Pons (tissue), 1 donor: ENCODE results near the gene PRR33.

Experiments
- DNase-seq: peaks from one replicate; pipeline ENCODE4 v3.0.0-alpha.2; 2016; ENCODE audit warnings: low spot score

PRR33 gene

DNA sequence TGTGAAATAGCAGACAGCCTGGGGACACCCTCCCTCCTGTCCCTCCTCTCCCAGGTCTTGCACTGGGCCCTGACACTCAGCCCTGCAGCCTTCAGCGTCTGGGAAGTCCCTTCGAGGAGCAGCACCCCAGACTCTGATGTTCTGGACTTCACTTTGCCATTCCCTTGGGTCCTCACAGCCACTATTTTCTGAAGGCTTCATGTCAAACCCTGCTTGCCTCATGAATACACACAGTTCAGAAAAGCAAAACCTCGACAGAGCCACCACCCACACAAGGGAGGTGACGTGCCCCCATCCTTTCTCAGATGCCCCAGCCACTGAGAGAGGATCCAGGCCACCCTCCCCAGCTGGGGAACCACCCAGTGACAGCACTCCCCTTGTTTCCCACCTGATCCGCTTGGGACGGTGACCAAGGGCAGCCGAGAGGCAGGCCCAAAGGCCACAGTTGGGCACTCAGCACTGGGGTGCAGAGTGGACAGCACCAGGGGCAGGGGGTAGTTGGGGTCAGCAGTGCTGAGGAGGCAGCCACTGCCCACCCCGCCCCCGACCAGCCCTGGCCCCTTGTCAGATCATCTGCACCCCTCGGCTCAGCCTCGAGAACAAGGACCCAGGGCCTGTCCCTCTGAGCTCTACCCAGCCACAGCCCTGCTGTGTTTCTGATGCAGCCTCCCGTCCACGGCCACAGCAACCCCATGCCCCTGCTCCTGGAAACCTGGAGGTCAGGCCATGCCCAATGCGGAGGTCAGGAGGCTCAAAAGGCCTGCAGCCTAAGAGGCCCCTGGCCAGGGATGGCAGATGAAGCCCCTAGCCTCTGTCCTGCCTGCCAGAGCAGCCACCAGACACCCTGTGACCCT, 24.7 kb upstream of the PRR33 start:
- DNase-seq: no peak

DNA sequence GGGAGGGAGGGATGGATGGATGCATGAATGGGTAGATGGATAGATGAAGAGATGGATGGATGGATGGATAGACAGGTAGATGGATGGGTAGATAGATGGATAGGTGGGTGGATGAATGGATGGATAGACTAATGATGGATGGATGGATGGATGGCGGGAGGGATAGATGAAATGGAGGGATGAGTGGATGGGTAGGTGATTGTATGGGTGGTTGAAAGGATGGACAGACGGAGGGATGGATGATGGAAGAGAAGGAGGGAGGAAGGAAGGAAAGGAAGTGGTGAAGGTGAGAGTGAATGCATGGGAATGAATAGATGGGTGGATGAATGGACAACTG, 24.1 kb upstream of the PRR33 start:
- DNase-seq: no peak

DNA sequence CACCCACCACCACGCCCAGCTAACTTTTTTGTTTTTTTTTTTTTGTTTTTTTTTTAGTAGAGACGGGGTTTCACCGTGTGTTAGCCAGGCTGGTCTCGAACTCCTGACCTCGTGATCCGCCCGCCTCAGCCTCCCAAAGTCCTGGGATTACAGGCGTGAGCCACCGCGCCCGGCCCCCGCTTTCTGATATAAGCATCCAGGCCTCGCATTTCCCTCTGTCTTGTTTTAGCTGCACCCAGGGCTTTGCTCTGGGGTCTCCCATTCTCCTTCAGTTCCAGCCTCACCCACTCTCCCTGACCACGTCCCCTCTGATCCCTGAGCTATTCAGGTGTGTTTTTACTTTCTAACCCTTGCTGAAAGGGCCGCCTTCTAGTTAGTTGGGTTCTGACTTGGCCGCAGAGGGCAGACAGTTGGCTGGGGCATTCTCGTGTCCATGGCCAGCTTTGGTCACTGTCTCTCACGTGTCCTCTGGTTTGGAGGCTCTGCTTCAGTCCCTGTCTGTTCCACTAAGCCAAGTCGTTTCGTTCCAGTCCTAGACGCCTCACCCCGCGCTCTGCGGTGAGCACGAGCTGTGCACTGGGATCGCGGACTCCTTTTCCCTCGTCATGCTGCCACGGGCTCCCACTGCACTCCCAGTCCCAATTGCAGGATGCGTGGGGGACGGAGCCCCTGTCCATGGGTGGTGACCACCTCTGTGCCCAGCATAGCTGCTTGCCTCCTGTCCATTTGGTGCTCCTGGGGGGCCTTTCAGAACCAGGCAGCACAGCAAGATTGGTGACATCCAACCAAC, 21.8 kb upstream of the PRR33 start:
- no peak for DNase-seq

DNA sequence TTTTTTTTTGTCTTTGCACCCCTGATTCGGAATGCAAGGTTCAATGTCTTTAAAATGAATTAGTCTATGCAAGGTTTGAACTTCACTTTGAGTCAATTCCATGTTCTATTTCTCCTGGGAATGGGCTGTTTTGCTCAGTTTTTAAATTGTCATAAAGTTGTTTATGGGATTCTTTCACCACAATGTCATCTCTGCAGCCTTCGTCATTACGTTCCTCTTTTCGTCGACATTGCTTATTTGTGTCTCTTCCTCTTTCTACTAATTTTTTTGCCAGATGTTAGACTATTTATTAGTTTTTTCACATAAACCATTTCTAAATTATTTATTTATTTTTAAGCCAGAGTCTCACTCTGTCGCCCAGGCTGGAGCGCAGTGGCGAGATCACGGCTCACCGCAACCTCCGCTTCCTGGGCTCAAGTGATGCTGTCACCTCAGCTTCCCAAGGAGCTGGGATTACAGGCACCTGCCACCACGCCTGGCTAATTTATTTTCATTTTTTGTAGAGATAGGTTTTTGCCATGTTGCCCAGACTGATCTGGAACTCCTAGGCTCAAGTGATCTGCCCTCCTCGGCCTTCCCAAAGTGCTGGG, 20.7 kb upstream of the PRR33 start:
- DNase-seq: peak; percentile 3

DNA sequence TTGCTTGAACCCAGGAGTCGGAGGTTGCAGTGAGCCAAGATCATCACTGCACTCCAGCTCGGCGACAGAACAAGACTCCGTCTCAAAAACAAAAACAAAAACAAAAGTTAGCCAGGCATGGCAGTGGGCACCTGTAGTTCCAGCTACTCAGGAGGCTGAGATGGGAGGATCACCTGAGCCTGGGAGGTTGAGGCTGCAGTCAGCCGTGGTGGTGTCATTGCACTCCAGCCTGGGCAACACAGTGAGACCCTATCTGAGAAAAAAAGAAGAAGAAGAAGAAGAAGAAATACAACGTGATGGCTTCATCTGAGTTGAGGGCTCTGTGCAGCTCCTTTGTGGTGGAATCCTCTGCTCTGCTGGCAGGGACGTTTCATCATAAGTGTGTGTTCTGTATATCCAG, 17.8 kb upstream of the PRR33 start:
- DNase-seq: no peak

DNA sequence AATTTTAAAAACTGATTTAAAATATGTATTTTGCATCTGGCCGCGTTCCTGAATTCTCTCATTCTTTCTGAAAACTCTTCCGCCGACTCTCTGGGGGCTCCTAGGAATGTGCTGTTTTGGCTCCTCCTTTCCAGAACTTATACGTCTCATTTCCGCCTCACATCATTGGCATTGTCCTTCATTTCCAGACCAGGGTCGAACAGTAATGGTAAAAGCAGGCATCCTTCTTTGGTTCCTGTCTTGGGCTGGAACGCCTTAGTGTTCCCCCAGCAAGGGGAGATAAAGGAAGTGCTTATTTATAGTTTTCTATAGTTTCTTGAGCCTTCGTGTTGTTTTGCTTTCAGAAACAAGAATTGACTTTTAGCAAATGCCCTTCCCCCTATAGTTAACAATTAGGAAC, 16.9 kb upstream of the PRR33 start:
- no peak for DNase-seq

GRCh38 chr11:1906611-1907423, 15.1 kb upstream of the PRR33 start:
- DNase-seq: no peak

DNA sequence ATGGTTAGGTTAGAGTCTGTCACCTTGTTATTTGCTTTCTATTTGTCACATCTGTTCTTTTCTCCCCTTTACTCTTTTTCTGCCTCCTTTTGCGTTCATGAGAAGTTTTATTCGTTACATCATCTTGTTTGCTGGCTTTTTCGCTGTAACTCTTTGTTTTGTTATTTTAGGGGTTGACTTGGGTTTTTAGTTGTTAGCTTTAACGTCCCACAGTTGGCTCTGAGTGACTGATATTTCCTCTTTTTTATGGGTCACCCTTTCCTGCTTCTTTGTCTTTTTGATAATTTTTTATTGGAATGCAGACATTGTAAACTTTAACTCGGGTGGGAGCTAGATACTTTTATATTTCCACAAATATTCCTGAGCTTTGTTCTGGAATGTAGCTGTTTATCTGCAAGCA, 14.5 kb upstream of the PRR33 start:
- DNase-seq: no peak

DNA sequence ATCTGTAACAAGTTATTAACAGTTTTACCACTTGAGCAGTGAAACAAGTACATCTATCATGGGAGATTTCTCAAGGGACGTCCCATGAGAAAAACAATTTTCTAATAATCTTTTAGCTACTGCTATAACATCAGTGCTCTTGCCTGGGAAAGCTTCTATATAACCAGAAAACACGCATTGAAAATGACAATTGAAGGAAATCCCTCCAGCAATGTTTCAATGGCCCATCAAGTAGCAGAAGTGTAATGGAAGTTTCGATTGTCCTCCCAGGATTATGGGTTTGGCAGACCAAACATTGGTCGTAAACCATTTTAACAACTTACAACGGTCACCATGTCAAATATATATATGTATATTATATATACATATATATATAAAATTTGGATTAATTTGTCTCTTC, 8.0 kb upstream of the PRR33 start:
- no peak for DNase-seq

DNA sequence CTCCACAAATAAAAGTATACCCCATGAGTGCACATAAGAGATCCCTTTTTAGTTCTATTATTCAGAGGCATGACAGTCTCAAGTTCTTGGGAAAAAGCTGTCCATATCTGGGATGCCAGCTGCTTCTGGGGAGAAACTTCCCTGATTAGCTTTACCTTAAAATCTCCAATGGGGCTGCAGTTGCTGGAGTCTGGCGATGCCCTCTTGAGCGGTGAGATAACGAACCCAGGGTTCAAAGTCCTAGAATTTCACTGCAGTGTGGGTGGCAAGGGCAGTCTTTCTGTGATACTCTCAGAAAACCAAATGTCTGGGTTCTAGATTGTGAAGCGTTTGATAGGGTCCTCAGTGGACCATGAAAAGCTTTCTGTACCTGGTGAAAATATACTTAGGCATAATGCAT, 7.4 kb upstream of the PRR33 start:
- no peak for DNase-seq

DNA sequence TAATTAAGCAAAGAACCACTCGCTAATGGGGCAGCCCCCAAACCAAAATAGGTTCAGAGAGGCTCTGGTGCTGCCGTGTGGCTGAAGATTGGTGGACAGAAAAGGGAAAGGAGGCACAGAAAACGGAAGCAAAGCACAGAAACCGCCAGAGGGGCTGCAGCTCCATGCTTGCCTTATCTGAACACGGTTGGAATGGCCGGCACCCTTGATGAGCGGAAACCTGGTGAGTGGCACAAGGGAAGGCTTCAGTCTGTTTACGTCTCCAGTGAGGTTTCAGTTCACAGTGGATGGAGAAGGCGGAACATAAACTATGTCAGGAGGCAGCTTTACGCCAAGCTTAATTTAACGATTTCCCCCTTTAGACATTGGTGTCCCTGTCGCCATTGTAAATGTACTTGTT, 5.2 kb upstream of the PRR33 start:
- peak; percentile 43 for DNase-seq

GRCh38 chr11:1896468-1896867, 4.8 kb upstream of the PRR33 start:
- DNase-seq: no peak

GRCh38 chr11:1894759-1895158, 3.1 kb upstream of the PRR33 start:
- DNase-seq: no peak

GRCh38 chr11:1893581-1894359, 2.1 kb upstream of the PRR33 start:
- no peak for DNase-seq

- DNase-seq: no peak
Measured at GRCh38 chr11:1892558-1892957, 863 bp upstream of the PRR33 start.

DNA sequence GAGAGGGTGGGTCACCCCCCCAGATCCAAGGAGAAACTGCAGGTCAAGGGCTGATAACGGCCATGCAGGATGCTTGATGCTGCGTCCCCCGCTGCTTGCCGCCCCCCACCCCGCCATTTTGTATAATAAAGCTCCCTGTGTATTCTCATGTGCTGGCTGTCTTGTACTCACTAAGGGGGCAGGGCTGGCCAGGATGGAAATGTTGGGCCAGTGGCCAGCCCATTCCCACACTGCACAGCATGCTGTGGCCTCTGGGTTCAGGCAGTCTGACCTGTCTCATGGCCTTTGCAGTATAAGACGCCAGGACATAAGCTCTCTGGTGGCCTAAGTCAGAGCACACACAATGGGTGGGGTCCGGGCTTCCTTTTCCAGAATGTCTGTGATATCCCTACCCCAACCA, 421 bp upstream of the PRR33 start:
- DNase-seq: no peak

- no peak for DNase-seq
Measured at GRCh38 chr11:1890856-1891830, 552 bp downstream of the PRR33 start.

- no peak for DNase-seq
Measured at GRCh38 chr11:1889941-1890855, 1.5 kb downstream of the PRR33 start.

DNA sequence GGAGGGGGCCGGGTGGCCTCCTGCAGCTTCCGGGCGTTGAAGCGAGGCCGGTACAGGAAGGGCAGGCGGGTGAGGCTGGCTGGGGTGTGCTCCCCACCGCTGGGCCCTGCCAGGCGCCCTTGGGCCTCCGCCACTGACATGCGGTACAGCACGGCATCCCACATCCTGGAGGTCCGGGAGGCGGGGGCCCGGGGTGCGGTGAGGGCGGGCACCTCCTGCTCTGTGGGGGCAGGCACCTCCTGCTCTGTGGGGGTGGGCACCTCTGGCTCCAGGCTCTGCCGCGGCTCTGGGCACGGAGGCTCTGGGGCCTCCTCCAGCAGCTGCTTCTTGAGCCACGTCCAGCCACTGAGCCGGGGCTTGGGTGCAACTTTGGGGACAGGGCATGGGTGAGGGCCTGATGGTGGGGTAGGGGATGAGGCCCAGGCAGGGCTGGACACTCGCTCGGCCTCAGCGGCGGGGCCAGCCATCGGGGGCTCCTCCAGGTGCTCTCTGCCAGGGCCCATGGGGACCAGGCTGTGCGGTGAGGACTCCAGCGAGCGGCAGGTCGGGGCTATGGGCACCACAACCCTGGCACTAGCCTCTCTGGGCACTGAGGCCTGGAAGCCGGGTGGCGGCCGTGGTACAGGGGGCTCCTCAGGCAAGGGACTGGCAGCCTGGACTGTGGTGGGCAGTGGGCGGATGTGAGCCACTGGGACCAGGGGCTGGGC, 2.3 kb downstream of the PRR33 start:
- DNase-seq: no peak
